ENCODE results near the gene FAU. TPM values are rescaled to one million over a fixed set of nuclear protein-coding genes. Genes with fewer than 3 reads are reported as not detected.
A peak's percentile ranks its signal among the peaks of the same experiment; 100 is the strongest.

The FAU gene
- total and polyA plus RNA-seq, 2 of the 13 experiments (the other 11 are each of a cell fraction or from before 2014, with no cell fraction given): 374 to 869 TPM

DNA sequence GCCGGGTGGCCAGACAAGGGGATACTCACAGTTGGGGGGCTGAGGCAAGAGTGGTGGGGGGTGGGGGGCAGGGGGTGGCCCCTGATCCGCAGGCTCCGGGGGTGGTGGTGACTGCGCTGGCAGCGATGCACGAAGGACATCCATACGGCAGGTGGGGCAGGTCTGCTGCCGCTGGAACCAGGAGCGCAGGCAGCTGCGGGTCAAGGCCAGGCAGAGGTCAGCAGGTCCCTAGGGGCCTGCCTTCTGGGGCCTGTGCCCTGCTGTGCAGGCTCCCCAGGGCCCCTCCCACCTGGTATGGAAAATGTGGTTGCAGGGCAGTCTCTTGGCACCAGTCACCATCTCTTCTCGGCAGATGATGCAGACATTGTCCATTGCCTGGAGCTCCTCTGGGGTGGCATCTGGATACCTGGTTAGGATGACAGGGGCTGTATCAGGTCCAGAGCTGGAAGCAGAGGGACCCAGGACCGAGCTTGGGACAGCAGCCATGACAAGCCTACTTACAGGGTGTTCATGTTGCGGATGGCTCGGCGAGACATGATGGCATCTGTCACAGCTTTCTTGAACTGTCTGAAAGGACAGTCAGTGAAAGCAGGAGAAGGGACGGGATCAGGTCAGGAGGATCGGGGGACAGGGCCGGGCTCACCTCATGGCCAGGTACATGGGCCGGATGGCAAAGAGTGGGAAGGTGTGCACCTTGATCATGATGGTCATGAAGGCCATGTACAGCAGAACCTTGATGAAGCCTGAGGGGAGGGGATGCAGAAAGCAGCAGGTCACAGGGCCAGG lies 8.9 kb upstream of the FAU start:
- DNase-seq (ENCODE audit: low spot score) (no peak), ATAC-seq (no peak), FAIRE-seq (no peak)
- Histone ChIP-seq H3K4me3 (replicated peaks in 1 of 3; ENCODE audit: insufficient read depth in 1 of 3, low read depth in 2 of 3, low read length in 3 of 3) (no peak overlapping the region), H3K27me3 (ENCODE audit: control insufficient read depth in 1 of 2, insufficient read depth in 2 of 2, low read length in 2 of 2) (no peaks in the 10 kb centered on the region; a peak in 1 of 5 replicates), H3K4me2 (ENCODE audit: low read depth, low read length) (no peak overlapping the region), H3K9ac (ENCODE audit: insufficient read depth, low read depth, low read length) (no peak overlapping the region), H2AFZ (ENCODE audit: low read length) (no peak overlapping the region), H3K9me3 (ENCODE audit: low read length) (no peaks in the 10 kb centered on the region), H4K20me1 (ENCODE audit: insufficient read depth, low read length) (peaks cover 17% of the 10 kb centered on the region), H3K36me3 (replicated peaks in 1 of 2; ENCODE audit: control insufficient read depth in 1 of 2, insufficient read depth in 2 of 2, low read length in 2 of 2) (peaks cover 38 to 63% of the 10 kb centered on the region in 2 experiments), H3K27ac (ENCODE audit: extremely low read length, insufficient read depth, low read length) (no peak overlapping the region), H3K79me2 (ENCODE audit: insufficient read depth, low read length) (peaks cover 26% of the 10 kb centered on the region), H3K4me1 (ENCODE audit: insufficient read depth, low read length) (peaks cover 20% of the 10 kb centered on the region)
- in situ Hi-C loops (cut with HindIII; ENCODE audit: extremely low pct_ligation_motif_present, low pct_unique_long_range_greater_than_20kb) (no loop called here), intact Hi-C loops (cut with micrococcal nuclease; ENCODE audit: unreplicated experiment) (no loop called here)
- ChIA-PET CTCF (ENCODE audit: low intra/inter-chr PET ratio, low total read pairs) (no interaction called here), POLR2A (interaction anchor here (1.1 to 2.7 kb wide), 4 partner anchors 9 to 51 kb away, joined by 3 to 20 read pairs (median 7); partner anchors contain the start of genes CAPN1, FAU and MRPL49)
- BruUV-seq (replicated peaks): no TSS peak
- TF ChIP-seq POLR2A (IDR thresholded peaks at IDR 0.05; ENCODE audit: insufficient read depth in 1 of 2, low read depth in 2 of 2, low read length in 2 of 2) (0 out of 4 replicates have a peak, but pooled peaks of 1 of the 2 experiments have one; percentile 8), TCF12 (IDR thresholded peaks at IDR 0.05) (no peak), TCF12 (CRISPR knock-in tag; IDR thresholded peaks at IDR 0.05) (no peak)
- 95% methylated on average over 18 of the region's 19 CpGs for WGBS (ENCODE audit: low lambda C conversion rate)

DNA sequence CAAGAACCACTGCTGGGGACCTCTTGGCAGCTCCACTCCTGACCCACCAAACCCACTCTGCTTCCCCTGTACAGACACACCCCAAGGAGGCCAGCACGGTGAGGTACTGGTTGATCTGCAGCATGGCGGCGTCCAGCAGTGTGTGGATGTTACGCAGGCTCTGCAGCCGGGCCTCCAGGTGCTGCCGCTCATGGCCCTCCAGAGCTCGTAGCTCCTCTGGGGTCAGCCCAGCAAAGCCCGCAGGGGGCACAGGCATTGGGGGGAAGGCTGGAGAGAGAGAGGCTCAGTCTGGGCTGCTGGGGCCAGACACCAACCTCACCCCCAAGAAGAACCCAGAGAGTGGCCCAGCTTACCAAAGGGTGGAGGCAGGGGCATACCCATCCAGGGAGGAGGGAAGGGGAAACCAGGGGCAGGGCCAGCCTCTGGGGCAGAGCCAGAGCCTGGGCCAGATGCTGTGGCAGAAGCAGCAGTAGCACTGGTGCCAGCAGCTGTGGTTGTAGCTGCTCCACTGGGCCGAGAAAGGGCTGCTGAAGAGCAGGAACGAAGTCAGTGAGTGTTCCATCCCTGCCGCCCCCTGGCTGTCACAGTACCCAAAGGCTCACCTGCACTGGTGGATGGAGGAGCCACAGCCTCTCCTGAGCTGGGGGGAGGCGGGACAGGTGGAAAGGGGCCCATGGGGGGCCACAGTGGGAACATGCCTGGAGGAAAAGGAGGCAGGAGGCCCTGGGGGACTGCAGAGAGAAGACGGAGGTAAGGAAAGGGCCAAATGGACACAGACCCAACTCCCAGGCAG lies 7.9 kb upstream of the FAU start:
- no peak for FAIRE-seq
- no peak for ATAC-seq
- Histone ChIP-seq H3K9ac (ENCODE audit: insufficient read depth, low read depth, low read length) (no peak overlapping the region), H2AFZ (ENCODE audit: low read length) (no peak overlapping the region), H3K79me2 (ENCODE audit: insufficient read depth, low read length) (peaks cover 29% of the 10 kb centered on the region), H4K20me1 (ENCODE audit: insufficient read depth, low read length) (peaks cover 17% of the 10 kb centered on the region), H3K4me2 (ENCODE audit: low read depth, low read length) (no peak overlapping the region), H3K27me3 (ENCODE audit: control insufficient read depth in 1 of 2, insufficient read depth in 2 of 2, low read length in 2 of 2) (no peaks in the 10 kb centered on the region; a peak in 1 of 5 replicates), H3K36me3 (replicated peaks in 1 of 2; ENCODE audit: control insufficient read depth in 1 of 2, insufficient read depth in 2 of 2, low read length in 2 of 2) (peaks cover 47 to 72% of the 10 kb centered on the region in 2 experiments), H3K4me3 (replicated peaks in 1 of 3; ENCODE audit: insufficient read depth in 1 of 3, low read depth in 2 of 3, low read length in 3 of 3) (no peak overlapping the region), H3K4me1 (ENCODE audit: insufficient read depth, low read length) (peaks cover 14% of the 10 kb centered on the region), H3K9me3 (ENCODE audit: low read length) (no peaks in the 10 kb centered on the region), H3K27ac (ENCODE audit: extremely low read length, insufficient read depth, low read length) (no peak overlapping the region)
- intact Hi-C loops (cut with micrococcal nuclease; ENCODE audit: unreplicated experiment): no loop called here
- ChIA-PET POLR2A (interaction anchor here (0.7 to 2.8 kb wide), 6 partner anchors 8 to 116 kb away, joined by 3 to 20 read pairs (median 6); partner anchors contain the start of genes ARL2, CAPN1, FAU and MRPL49), CTCF (ENCODE audit: low intra/inter-chr PET ratio, low total read pairs) (no interaction called here)
- no TSS peak for BruUV-seq (replicated peaks)
- WGBS (ENCODE audit: low lambda C conversion rate): 99% methylated on average over 7 of the region's 13 CpGs
- in situ Hi-C loops (cut with HindIII; ENCODE audit: extremely low pct_ligation_motif_present, low pct_unique_long_range_greater_than_20kb): no loop called here
- no peak for DNase-seq (ENCODE audit: low spot score)
- TF ChIP-seq ISX (CRISPR knock-in tag; conservative IDR thresholded peaks at IDR 0.05) (no peak), BCL3 (CRISPR knock-in tag; IDR thresholded peaks at IDR 0.05) (no peak), NFE2L1 (CRISPR knock-in tag; IDR thresholded peaks at IDR 0.05; ENCODE audit: borderline replicate concordance) (no peak), CBFB (CRISPR knock-in tag; IDR thresholded peaks at IDR 0.05) (no peak), RORA (CRISPR knock-in tag; IDR thresholded peaks at IDR 0.05) (no peak), ZFP37 (CRISPR knock-in tag; IDR thresholded peaks at IDR 0.05; ENCODE audit: borderline replicate concordance) (no peak), ZSCAN5A (CRISPR knock-in tag; IDR thresholded peaks at IDR 0.05; ENCODE audit: borderline replicate concordance) (no peak), GTF3A (CRISPR knock-in tag; conservative IDR thresholded peaks at IDR 0.05) (no peak), EED (CRISPR knock-in tag; IDR thresholded peaks at IDR 0.05) (no peak), RBFOX2 (IDR thresholded peaks at IDR 0.05; ENCODE audit: low read depth, low read length) (peak; percentile 63), HCFC1 (IDR thresholded peaks at IDR 0.05; ENCODE audit: low read depth, low read length) (no peak), ZFAT (CRISPR knock-in tag; conservative IDR thresholded peaks at IDR 0.05) (no peak)

Data from HepG2 (cell line).